HG03108 (cell line): ENCODE data around the gene ZNF429.
"Not testable (repeated sequence)": the region's sequence is repeated elsewhere in the genome, so short reads cannot be mapped to it uniquely, and the experiment has no call there.

Experiments
- ATAC-seq: cut with Tn5 transposase; IDR thresholded peaks from one replicate; pipeline ENCODE4 v1.9.1; 2021; ENCODE audit warnings: moderate library complexity; ENCODE audit not compliant: unreplicated experiment

ZNF429 gene

DNA sequence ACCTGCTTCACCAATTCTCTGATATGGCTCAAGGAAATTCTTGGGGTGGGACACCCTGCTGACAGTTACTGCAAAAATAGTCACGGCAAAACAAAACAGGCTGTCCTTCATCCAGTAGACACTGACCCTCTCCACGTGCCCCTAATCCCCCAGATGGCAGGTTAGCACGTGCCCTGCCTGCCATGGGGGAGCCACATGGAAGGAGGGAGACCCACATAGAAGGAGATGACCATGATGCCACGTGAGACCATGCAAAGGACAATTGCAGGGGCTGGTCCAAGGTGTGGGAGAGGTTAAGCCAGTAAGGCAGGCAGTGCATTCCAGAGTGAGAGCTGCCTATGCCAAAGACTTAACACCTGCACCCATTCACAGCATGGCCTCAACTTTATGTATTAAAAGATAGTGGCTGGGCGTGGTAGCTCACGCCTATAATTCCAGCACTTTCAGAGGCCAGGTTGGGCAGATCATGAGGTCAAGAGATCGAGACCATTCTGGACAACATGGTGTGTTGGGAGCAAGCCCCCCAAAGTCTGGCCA, 82.7 kb downstream of the ZNF429 start:
- no peak for ATAC-seq

DNA sequence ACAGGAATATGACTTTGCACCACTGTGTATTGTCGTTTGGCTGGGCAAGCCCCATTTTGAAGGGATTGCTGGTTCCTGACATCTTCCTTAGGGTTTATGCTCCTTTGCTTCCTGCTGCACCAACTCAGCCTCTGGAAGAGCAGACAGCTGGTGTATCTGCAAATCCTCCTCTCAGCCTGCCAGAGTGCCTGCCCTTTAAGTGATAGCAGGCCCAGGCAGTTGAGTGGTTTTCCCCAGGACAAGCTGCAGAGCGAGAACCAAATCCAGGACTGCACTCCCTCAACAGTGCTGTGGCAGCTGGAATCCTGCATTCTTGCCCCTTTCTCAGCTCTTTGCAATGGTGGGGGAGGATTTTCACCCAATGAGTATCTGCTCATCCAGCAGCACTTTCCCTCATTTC, 85.5 kb downstream of the ZNF429 start:
- no peak for ATAC-seq

DNA sequence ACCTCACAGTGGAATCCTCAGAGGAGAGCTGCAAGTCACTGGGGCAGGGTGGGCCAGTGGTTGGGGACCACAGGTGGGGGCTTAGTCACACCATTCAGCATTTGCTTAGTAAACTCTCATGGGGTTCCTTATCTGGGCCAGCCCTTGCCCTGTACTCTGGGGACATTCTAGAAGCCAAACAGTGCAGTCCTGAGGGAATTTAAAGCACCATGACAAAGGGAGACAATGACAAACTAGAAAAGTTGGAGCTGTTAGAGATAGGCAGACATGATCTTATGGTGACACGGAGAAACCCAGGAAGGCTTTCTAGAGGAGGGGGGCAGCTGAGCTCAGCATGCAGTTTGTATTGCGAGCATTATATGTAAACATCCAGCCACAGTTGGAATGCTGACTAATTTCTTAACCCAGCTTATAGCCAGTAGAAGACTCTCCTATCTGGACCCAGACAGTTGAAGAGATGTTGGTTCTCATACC, 87.6 kb downstream of the ZNF429 start:
- ATAC-seq, result no peak

DNA sequence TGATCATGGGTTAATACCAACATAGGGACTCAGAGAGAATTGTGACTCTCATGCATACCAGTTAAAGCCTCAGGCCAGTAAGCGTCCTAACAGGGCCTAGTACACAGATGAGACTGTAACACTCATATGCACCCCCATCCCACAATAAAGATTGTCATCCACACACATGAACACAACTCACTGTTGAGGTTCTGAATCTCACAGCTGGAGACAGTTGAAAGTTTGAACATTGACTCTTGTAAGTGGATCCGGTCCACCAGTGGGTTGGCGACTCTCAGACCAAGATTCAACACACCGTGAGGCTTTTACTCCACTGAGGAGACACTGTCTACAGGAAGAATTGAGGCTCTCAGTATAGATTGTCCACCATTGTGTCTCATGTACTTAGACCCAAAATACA, 88.1 kb downstream of the ZNF429 start:
- ATAC-seq, result no peak

DNA sequence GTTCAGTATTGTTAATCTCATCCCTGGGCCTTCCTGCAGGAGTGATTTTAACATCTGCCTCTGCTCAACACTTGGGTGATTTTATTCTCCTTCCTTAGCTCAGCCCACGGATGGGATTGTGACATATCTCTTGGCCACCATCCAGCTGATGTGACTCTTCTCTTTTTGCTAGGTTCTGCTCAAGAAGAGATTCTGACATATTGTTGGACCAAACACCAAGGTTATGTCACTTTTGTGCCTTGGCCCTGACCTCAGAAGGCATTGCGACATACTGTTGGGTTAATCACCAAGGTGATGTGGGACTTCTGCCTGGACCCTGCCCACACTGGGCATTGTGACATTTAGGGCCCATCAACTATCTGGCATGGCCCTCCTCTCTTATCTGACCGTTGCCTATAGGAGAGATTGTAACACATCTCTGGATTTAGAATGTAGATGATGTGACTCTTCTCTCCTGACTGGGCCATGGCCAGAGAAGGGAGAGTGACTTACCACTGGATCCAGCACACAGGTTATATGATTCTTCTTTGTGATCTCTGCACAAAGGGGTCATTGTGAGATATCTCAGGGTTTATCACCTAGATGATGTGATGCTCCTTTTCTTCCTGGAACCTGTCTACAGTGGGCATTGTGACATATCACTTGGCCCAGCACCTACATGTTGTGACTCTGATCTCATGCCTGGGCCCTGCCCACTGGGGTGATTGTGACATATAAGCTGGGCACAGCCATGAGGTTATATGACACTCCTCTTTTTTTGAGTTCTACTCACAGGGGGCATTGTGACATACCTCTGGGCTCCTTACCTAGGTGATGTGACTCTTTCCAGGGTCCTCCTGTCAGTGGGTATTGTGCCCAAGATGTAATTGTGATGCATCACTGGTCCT, 88.8 kb downstream of the ZNF429 start:
- ATAC-seq, result no peak

- ATAC-seq, result no peak
These were observed 89.8 kb downstream of the ZNF429 start for GRCh38 chr19:21595185-21595584.

- no peak for ATAC-seq
These were observed 96.8 kb downstream of the ZNF429 start for GRCh38 chr19:21602082-21602658.

DNA sequence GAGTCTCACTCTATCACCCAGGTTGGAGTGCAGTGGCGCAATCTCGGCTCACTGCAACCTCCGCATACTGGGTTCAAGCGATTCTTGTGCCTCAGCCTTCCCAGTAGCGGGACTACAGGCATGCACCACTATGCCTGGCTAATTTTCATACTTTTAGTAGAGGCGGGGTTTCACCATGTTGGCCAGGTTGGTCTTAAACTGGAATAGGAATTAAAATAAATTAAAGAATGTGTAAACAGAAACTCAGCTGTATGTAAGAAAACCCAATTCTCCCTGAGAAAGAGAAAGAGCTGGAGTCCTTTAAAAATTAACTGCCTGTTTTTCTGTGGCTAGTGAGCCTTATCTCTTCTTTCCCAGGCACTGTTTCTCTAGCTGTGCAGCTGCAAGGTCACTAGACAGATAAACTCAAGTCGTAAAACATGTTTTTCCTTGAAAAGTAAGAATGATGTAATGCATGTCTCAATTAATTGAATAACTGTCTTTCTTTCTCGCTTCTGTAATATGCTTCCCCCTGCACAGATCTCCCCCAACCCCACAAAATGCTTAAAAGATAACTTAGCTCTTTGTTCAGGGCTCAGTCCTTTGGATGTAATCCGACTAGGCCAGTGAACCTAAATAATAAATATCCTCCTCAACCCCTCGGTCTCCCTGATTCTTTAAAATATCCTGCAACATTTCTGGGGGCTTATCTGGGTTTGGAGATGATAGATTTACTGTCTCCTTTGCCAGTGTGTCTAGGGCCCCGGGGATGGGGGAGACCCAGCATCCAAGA, 97.4 kb downstream of the ZNF429 start:
- ATAC-seq, result not testable (repeated sequence)

DNA sequence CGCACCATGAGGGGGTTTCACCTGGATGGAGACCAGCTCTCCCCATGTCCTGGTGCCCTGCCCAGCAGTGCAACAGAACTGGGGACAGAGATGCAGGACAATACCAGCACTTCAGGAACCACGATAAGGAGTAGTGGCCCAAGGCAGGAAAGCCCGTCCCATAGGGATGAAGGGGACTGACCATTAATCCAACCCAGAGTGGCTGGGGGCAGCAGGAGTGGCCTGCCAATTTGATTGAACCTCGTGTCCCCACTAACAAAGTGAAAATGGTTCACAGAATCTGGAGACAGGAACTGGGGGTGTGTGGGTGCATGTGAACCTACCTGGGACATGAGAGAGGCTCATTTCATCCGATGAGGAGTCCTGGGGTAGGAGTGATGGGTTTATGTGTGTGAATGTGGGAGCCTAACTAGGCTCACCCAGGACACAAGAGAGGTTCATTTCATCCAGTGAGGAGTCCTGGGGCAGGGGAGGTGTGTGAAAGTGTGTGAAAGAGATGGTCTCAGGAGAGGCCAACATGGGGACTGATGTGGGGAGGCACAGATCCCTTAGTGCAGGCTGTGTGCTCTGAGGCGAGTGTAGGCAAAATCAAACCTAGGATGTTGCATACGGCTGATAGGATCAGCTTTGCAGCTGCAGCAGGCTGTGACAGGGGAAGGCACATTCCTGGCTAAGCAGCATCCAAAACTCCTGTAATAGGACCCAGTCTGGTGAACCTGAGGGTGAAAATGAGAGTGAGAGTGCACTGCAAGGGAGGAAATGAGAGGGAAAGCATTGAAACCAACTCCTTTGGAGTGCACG, 98.2 kb downstream of the ZNF429 start:
- no peak for ATAC-seq

- no peak for ATAC-seq
These were observed 99.0 kb downstream of the ZNF429 start for GRCh38 chr19:21604351-21604926.
